Neural crest cell (in vitro differentiated cells): ENCODE data around the gene ZNF121. TPM values are rescaled to one million over a fixed set of nuclear protein-coding genes. Genes with fewer than 3 reads are reported as not detected.
A peak's percentile ranks its signal among the peaks of the same experiment; 100 is the strongest.

Source experiments
- DNase-seq: peaks from one replicate; pipeline ENCODE4 v3.0.0; 2021; ENCODE audit warnings: low read depth, mixed read lengths, low spot score
- H3K27ac Mint-ChIP-seq: one replicate; pipeline ENCODE4 v1.8.0; 2021; ENCODE audit warnings: mild to moderate bottlenecking, mixed read lengths; ENCODE audit not compliant: unreplicated experiment
- H3K27me3 Mint-ChIP-seq: 2 replicates; pipeline ENCODE4 v1.8.0; 2021; ENCODE audit warnings: low read depth, mild to moderate bottlenecking, mixed read lengths
- H3K36me3 Mint-ChIP-seq: 2 replicates; pipeline ENCODE4 v1.8.0; 2021; ENCODE audit warnings: low read depth, mild to moderate bottlenecking, mixed read lengths
- H3K4me1 Mint-ChIP-seq: 2 replicates; pipeline ENCODE4 v1.8.0; 2021; ENCODE audit warnings: mixed read lengths
- H3K4me3 Mint-ChIP-seq: one replicate; pipeline ENCODE4 v1.8.0; 2021; ENCODE audit warnings: mild to moderate bottlenecking, mixed read lengths
- H3K9me3 Mint-ChIP-seq: 2 replicates; pipeline ENCODE4 v1.8.0; 2021; ENCODE audit warnings: mixed read lengths
- CTCF ChIP-seq: fragments of 200-600 bp; sonication (generic); conservative IDR thresholded peaks from 2 replicates; pipeline ENCODE4 v1.5.0; 2021; ENCODE audit warnings: antibody characterized with exemption, mild to moderate bottlenecking
- long read RNA-seq: library from polyadenylated mRNA; unstranded; transcript quantifications from one replicate; pipeline ENCODE4 v2.0.0, GENCODE V29; 2020
- total RNA-seq: library from RNA; stranded (reverse); gene quantifications from 2 replicates; pipeline ENCODE4 v1.2.1, GENCODE V29; 2021

Gene ZNF121
- 71.1 and 78.7 TPM in 2 replicates for total RNA-seq
- long read RNA-seq, transcript ZNF121-201 (4 exons, 1,563 nt) = major isoform, 7 of 20 reads
- long read RNA-seq, partial matches to known transcripts = 0 of 20 reads
- long read RNA-seq, other reads (novel, unspliced or antisense) = 13 of 20 reads

GRCh38 chr19:9584073-9584833 is at the start of gene ZNF121:
ZNF121 (minus strand) TSS chr19:9584504; CDS start chr19:9568097, 16,407 bp downstream.
- Mint-ChIP-seq H3K36me3 (peaks cover 31% of the 10 kb centered on the region), H3K4me3 (peak within 1 kb of the TSS; percentile 97), H3K27ac (peak within 1 kb of the TSS; percentile 98), H3K4me1 (peaks cover 15% of the 10 kb centered on the region), H3K27me3 (peaks cover 23% of the 10 kb centered on the region), H3K9me3 (peaks cover 17% of the 10 kb centered on the region)
- no peak for TF ChIP-seq CTCF
- DNase-seq = peak; percentile 78

DNA sequence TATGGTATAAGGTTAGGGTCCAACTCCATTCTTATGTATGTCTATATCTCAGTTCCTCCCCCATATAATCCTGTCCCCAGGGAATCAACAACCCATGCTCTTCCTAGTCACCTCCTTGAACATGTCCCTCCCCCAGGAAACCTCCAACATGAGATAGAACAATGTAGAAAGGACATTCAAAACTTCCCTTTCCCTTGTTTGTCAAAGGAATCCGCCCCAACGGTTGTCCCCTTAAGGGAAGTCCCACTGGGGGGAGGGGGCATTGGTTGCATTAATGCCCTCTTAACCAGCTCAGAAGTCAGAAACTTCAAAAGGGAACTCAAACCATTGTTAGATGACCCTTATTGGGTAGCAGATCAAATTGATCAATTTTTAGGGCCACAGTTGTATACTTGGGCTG is 43.6 kb upstream of the ZNF121 start:
- H3K4me3 Mint-ChIP-seq = no peak overlapping the region
- no peaks in the 10 kb centered on the region for H3K27me3 Mint-ChIP-seq
- H3K9me3 Mint-ChIP-seq = no peaks in the 10 kb centered on the region
- H3K4me1 Mint-ChIP-seq = peaks cover 12% of the 10 kb centered on the region
- TF ChIP-seq CTCF = no peak
- no peak for DNase-seq
- H3K36me3 Mint-ChIP-seq = peaks cover 7% of the 10 kb centered on the region
- H3K27ac Mint-ChIP-seq = no peak overlapping the region

- peaks cover 8% of the 10 kb centered on the region for H3K36me3 Mint-ChIP-seq
- H3K4me3 Mint-ChIP-seq = peak overlapping the region; percentile 82
- peak overlapping the region; percentile 98 for H3K27ac Mint-ChIP-seq
- peaks cover 2% of the 10 kb centered on the region for H3K27me3 Mint-ChIP-seq
- H3K9me3 Mint-ChIP-seq = no peaks in the 10 kb centered on the region
- peaks cover 31% of the 10 kb centered on the region for H3K4me1 Mint-ChIP-seq
- no peak for TF ChIP-seq CTCF
- DNase-seq = no peak
These were observed 38.2 kb upstream of the ZNF121 start for GRCh38 chr19:9622531-9622930.

DNA sequence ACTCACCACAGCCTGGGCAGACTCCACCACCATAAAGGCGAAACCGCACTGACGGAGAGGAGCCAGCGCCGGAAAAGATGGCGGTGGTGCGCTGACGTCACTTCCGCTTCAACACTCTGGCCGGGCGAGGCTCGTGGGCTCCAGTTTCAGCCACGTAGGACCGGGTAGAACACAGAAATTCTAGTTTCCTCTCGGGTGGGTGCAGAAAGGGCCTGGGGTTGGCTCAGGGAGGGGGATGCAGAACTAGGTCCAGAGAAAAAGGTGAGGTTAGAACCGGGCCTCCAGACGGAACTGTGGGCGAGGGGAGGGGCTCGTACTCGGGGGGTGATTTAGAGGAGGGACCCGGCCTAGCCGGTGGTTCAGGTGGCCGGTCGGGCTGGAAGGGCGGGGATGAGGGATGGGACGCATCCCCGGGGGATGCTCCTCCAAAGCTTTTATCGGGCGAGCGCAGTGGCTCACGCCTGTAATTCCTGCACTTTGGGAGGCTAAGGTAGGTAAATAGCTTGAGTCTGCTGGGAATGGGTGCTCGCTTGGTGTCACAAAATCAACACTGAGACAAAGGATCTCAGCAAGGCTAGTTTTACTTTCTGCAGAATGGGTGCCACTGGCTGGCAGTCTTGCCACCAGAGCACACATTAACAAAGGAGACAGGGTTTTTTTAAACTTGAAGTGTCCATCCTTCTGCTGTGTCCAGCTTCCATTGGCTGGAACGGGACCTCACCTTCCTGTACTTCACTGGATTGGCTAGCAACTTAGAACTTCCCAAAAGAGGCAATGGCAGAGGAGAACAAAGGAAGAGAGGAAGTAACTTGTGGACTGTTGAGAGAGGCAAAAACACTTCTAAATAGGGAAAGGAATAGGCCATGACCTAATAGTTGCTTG is 37.1 kb upstream of the ZNF121 start, which contains the start of gene ZNF561:
TSS of gene ZNF561 (minus strand) at position 77 of the 882 bp plus-strand sequence. CDS start 1,776 bp downstream, outside the sequence.
- Mint-ChIP-seq H3K27me3 (peaks cover 2% of the 10 kb centered on the region), H3K36me3 (peaks cover 12% of the 10 kb centered on the region), H3K27ac (peak within 1 kb of the TSS; percentile 100), H3K9me3 (no peaks in the 10 kb centered on the region), H3K4me1 (peaks cover 31% of the 10 kb centered on the region), H3K4me3 (peak within 1 kb of the TSS; percentile 100)
- TF ChIP-seq CTCF = no peak
- DNase-seq = peak; percentile 73

DNA sequence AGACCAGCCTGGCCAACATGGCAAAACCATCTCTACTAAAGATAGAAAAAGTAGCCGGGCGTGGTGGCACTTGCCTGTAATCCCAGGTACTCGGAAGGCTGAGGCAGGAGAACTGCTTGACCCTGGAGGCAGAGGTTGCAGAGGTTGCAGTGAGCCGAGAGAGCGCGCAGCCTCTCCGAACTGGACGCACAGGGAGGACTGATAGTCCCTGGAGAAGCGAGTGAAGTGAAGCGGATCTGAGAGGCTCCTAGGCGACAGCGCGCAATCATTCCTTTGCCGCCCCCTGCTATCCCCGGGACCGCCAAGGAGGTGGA is 36.5 kb upstream of the ZNF121 start:
- Mint-ChIP-seq H3K27ac (peak overlapping the region; percentile 100), H3K4me1 (peaks cover 28% of the 10 kb centered on the region), H3K36me3 (peaks cover 14% of the 10 kb centered on the region), H3K4me3 (peak overlapping the region; percentile 100), H3K27me3 (peaks cover 2% of the 10 kb centered on the region), H3K9me3 (no peaks in the 10 kb centered on the region)
- TF ChIP-seq CTCF = no peak
- no peak for DNase-seq
